Measurements from ENCODE around the gene RFLNA. TPM values are rescaled to one million over a fixed set of nuclear protein-coding genes. Genes with fewer than 3 reads are reported as not detected.

Gene RFLNA
- total and polyA plus RNA-seq, 12 donors = 0.13 to 0.49 (median 0.25) TPM; not detected in 6

DNA sequence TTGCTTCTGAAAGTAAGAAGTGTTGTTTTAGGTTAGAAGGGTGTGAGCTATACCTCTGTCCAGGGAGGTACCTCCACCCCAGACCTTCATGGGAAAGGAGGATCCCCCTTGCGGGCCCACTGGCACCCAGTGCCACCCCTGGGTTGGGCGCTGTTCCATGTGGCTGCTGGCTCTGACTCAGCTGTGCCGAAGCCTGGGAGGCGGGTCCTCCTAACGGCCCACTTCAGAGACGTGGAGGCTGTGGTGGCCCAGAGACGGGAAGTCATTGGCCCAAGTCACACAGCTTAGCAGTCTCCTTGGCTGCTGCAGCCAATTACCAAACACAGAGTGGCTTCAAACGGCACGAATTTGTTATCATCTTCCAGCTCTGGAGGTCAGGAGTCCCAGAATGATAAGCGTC is 10.2 kb downstream of the RFLNA start:
- intact Hi-C loops (cut with DNase I) = no loop called here
- H3K27me3 ChIP-seq = peaks cover 0 to 11% (median 0%) of the 10 kb centered on the region in 7 donors
- 82% methylated on average over 10 of the region's 10 CpGs for WGBS, 2 donors
- TF ChIP-seq CTCF (IDR thresholded peaks at IDR 0.05) = no peak
- H3K36me3 ChIP-seq = no peaks in the 10 kb centered on the region
- H3K4me3 ChIP-seq = no peak overlapping the region
- no peak overlapping the region for H3K27ac ChIP-seq
- no peaks in the 10 kb centered on the region for H3K9me3 ChIP-seq
- no peaks in the 10 kb centered on the region for H3K4me1 ChIP-seq
- DNase-seq = no peak
- no peak for ATAC-seq

GRCh38 chr12:124305776-124306685 is 11.1 kb downstream of the RFLNA start:
- H3K4me1 ChIP-seq = no peaks in the 10 kb centered on the region
- no peak for TF ChIP-seq CTCF (IDR thresholded peaks at IDR 0.05)

GRCh38 chr12:124306686-124307555 is 12.0 kb downstream of the RFLNA start:
- H3K4me3 ChIP-seq = no peak overlapping the region
- no peak overlapping the region for H3K27ac ChIP-seq
- intact Hi-C loops (cut with DNase I) = no loop called here
- WGBS, 2 donors = 88 to 90% methylated on average over 28 of the region's 28 CpGs
- no peaks in the 10 kb centered on the region for H3K36me3 ChIP-seq
- H3K27me3 ChIP-seq = peaks cover 0 to 8% (median 0%) of the 10 kb centered on the region in 7 donors
- no peaks in the 10 kb centered on the region for H3K4me1 ChIP-seq
- DNase-seq = no peak
- no peak for ATAC-seq
- no peak for TF ChIP-seq CTCF (IDR thresholded peaks at IDR 0.05)
- no peaks in the 10 kb centered on the region for H3K9me3 ChIP-seq

More at GRCh38 chr12:124305776-124306685, 11.1 kb downstream of the RFLNA start:
- Histone ChIP-seq H3K36me3 (no peaks in the 10 kb centered on the region), H3K27ac (no peak overlapping the region), H3K27me3 (peaks cover 0 to 11% (median 0%) of the 10 kb centered on the region in 7 donors), H3K4me3 (no peak overlapping the region), H3K9me3 (no peaks in the 10 kb centered on the region)
- no peak for ATAC-seq
- DNase-seq = no peak
- intact Hi-C loops (cut with DNase I) = no loop called here
- WGBS, 2 donors = 88 to 92% methylated on average over 24 of the region's 24 CpGs

- TF ChIP-seq CTCF (IDR thresholded peaks at IDR 0.05) = no peak
- Histone ChIP-seq H3K27ac (no peak overlapping the region), H3K4me1 (no peaks in the 10 kb centered on the region), H3K36me3 (no peaks in the 10 kb centered on the region), H3K27me3 (peaks cover 0 to 3% (median 0%) of the 10 kb centered on the region in 7 donors), H3K4me3 (no peak overlapping the region), H3K9me3 (no peaks in the 10 kb centered on the region)
- DNase-seq = no peak
- WGBS, 2 donors = 88 to 89% methylated on average over 10 of the region's 10 CpGs
- intact Hi-C loops (cut with DNase I) = no loop called here
- ATAC-seq = no peak
Observed at GRCh38 chr12:124307556-124307825, 12.6 kb downstream of the RFLNA start.
